ACC112 (cell line): Measurements from ENCODE around the gene ARL5A.

Source experiments
- H2AFZ ChIP-seq: fragments of 200-600 bp; sonication (generic); one replicate; pipeline ENCODE4 v1.6.0; 2017; ENCODE audit warnings: antibody characterized with exemption, low read length; ENCODE audit not compliant: unreplicated experiment
- H3K27ac ChIP-seq: fragments of 200-600 bp; sonication (generic); 2 replicates; pipeline ENCODE4 v1.5.1; 2014; ENCODE audit warnings: low read depth, mild to moderate bottlenecking, antibody characterized with exemption, low read length, moderate library complexity
- H3K27me3 ChIP-seq: fragments of 200-600 bp; sonication (generic); 2 replicates; pipeline ENCODE4 v1.6.1; 2014; ENCODE audit warnings: mild to moderate bottlenecking, antibody characterized with exemption, low read length, moderate library complexity, mixed read lengths; ENCODE audit not compliant: insufficient read depth
- H3K36me3 ChIP-seq: fragments of 200-600 bp; sonication (generic); 2 replicates; pipeline ENCODE4 v1.6.1; 2016; ENCODE audit warnings: mild to moderate bottlenecking, antibody characterized with exemption, low read length, moderate library complexity, mixed read lengths; ENCODE audit not compliant: insufficient read depth
- H3K4me1 ChIP-seq: fragments of 200-600 bp; sonication (generic); one replicate; pipeline ENCODE4 v1.6.1; 2016; ENCODE audit warnings: low read length, mixed read lengths; ENCODE audit not compliant: insufficient read depth, unreplicated experiment, control insufficient read depth
- H3K4me3 ChIP-seq: fragments of 200-600 bp; sonication (generic); 2 replicates; pipeline ENCODE4 v1.5.1; 2014; ENCODE audit warnings: mild to moderate bottlenecking, low read depth, low read length
- H3K79me2 ChIP-seq: fragments of 200-600 bp; sonication (generic); one replicate; pipeline ENCODE4 v1.6.0; 2016; ENCODE audit warnings: low read length; ENCODE audit not compliant: control insufficient read depth, unreplicated experiment, insufficient read depth

ARL5A gene

GRCh38 chr2:151769606-151770005 is 58.6 kb downstream of the ARL5A start:
- no peak overlapping the region for H2AFZ ChIP-seq
- H3K27me3 ChIP-seq, result no peaks in the 10 kb centered on the region
- no peak overlapping the region for H3K27ac ChIP-seq
- no peaks in the 10 kb centered on the region for H3K79me2 ChIP-seq
- H3K4me1 ChIP-seq, result peaks cover 19% of the 10 kb centered on the region
- H3K4me3 ChIP-seq, result no peak overlapping the region
- H3K36me3 ChIP-seq, result no peaks in the 10 kb centered on the region

DNA sequence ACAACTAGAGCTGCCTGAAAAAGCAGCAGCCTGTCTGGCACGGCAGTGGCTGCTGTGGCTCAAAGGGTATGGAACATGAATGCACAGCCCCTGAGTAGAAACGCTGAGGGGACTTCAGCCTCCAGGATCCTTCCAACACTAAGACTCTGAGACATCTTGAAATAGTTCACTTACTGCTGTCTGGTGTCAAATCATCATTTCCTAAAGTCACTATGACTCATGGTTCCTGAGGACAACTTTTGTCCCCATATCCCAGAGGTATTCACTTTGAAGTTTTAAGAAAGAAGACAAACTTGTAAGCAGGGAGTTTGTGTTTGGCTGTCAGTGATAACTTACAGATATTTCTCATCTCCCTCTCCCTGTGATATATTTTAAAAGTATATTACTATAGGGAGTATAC is 60.7 kb downstream of the ARL5A start:
- Histone ChIP-seq H3K36me3 (no peaks in the 10 kb centered on the region), H3K79me2 (no peaks in the 10 kb centered on the region), H3K4me3 (no peak overlapping the region), H2AFZ (no peak overlapping the region), H3K4me1 (peaks cover 14% of the 10 kb centered on the region), H3K27ac (no peak overlapping the region), H3K27me3 (no peaks in the 10 kb centered on the region)

- H3K27me3 ChIP-seq, result no peaks in the 10 kb centered on the region
- H3K27ac ChIP-seq, result no peak overlapping the region
- H3K36me3 ChIP-seq, result no peaks in the 10 kb centered on the region
- H2AFZ ChIP-seq, result no peak overlapping the region
- H3K4me1 ChIP-seq, result peaks cover 14% of the 10 kb centered on the region
- no peak overlapping the region for H3K4me3 ChIP-seq
- no peaks in the 10 kb centered on the region for H3K79me2 ChIP-seq
These were observed 61.6 kb downstream of the ARL5A start for GRCh38 chr2:151766437-151767153.

DNA sequence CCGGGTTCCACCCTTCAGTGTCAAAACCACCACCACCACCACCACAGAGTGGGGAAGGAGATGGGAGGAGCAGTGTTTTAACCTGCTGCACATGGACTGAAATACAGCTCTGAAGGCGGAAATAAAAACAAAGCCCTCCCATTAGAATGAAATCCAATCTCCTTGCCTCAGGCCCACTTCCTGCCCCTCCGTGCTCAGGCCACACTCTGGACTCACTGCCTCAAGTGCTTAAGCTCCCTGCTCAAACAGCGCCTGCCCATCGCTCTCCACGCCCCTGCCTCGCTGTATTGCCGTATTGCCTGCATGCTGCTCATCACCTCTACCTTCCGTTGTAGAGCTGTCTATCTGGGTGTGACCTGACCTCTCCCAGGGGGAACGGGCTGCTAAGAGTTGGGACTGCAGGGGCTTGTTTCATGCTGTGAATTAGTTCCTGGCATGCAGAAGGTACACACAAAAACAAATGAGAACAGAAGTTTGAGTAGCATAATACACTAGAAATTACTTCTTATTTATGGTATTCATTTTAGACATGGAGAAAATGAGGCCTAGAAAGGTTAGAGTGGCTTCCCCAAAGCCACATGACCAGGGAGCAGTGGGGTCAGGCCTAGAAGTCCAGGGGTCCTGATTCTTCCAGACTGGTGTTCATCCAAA is 62.3 kb downstream of the ARL5A start:
- Histone ChIP-seq H3K27ac (no peak overlapping the region), H3K4me1 (peaks cover 14% of the 10 kb centered on the region), H3K79me2 (no peaks in the 10 kb centered on the region), H3K36me3 (no peaks in the 10 kb centered on the region), H3K4me3 (no peak overlapping the region), H3K27me3 (no peaks in the 10 kb centered on the region), H2AFZ (no peak overlapping the region)

DNA sequence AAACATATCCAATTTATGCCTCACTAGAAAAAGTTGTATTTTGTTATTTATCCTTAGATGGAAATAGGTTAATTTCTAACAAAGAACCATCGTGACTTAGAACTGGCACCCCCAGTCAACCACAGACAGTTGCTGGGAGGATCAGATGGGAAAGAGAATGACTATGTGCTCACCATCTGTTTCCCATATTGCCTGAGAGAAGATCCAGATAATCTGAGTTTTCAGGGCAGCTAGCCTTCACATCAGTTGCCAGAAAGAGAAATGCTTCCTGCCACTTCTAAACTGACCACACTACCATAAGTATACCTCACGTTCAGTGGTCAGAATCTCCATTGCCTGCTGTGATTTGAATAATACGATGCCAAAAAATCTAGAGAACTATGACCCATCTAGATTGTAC is 65.5 kb downstream of the ARL5A start:
- Histone ChIP-seq H3K79me2 (no peaks in the 10 kb centered on the region), H3K4me3 (no peak overlapping the region), H2AFZ (no peak overlapping the region), H3K27ac (no peak overlapping the region), H3K36me3 (no peaks in the 10 kb centered on the region), H3K27me3 (no peaks in the 10 kb centered on the region), H3K4me1 (peaks cover 14% of the 10 kb centered on the region)

GRCh38 chr2:151761687-151762086 is 66.5 kb downstream of the ARL5A start:
- Histone ChIP-seq H3K4me1 (peaks cover 5% of the 10 kb centered on the region), H3K27ac (no peak overlapping the region), H3K27me3 (no peaks in the 10 kb centered on the region), H2AFZ (no peak overlapping the region), H3K36me3 (no peaks in the 10 kb centered on the region), H3K4me3 (no peak overlapping the region), H3K79me2 (no peaks in the 10 kb centered on the region)

GRCh38 chr2:151761193-151761592 is 67.0 kb downstream of the ARL5A start:
- no peaks in the 10 kb centered on the region for H3K79me2 ChIP-seq
- no peak overlapping the region for H3K4me3 ChIP-seq
- H3K4me1 ChIP-seq, result peaks cover under 1% of the 10 kb centered on the region
- H2AFZ ChIP-seq, result no peak overlapping the region
- no peaks in the 10 kb centered on the region for H3K27me3 ChIP-seq
- H3K27ac ChIP-seq, result no peak overlapping the region
- H3K36me3 ChIP-seq, result no peaks in the 10 kb centered on the region

GRCh38 chr2:151760139-151760650 is 68.0 kb downstream of the ARL5A start:
- H3K79me2 ChIP-seq, result no peaks in the 10 kb centered on the region
- H3K4me3 ChIP-seq, result no peak overlapping the region
- H3K27me3 ChIP-seq, result no peaks in the 10 kb centered on the region
- H3K27ac ChIP-seq, result no peak overlapping the region
- no peaks in the 10 kb centered on the region for H3K36me3 ChIP-seq
- H2AFZ ChIP-seq, result no peak overlapping the region
- H3K4me1 ChIP-seq, result no peaks in the 10 kb centered on the region

DNA sequence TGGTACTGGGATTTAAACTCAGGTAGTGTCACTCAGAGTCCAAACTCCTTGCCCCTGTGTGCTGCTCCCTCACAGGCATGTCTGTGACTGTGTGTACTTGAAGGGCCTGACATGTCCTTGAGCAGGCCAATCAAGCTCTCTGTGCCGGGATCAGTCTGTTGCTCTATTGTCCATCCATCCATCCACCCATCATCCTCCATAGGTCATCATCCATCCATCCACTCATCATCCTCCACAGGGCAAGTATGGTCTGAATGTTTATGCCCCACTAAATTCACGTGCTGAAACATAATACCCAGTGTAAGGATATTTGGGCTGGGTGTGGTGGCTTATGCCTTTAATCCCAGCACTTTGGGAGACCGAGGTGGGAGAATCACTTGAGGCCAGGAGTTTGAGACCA is 69.5 kb downstream of the ARL5A start:
- no peaks in the 10 kb centered on the region for H3K27me3 ChIP-seq
- no peaks in the 10 kb centered on the region for H3K79me2 ChIP-seq
- no peaks in the 10 kb centered on the region for H3K36me3 ChIP-seq
- no peak overlapping the region for H3K4me3 ChIP-seq
- no peak overlapping the region for H2AFZ ChIP-seq
- no peak overlapping the region for H3K27ac ChIP-seq
- no peaks in the 10 kb centered on the region for H3K4me1 ChIP-seq

- no peak overlapping the region for H2AFZ ChIP-seq
- no peaks in the 10 kb centered on the region for H3K27me3 ChIP-seq
- H3K27ac ChIP-seq, result no peak overlapping the region
- no peak overlapping the region for H3K4me3 ChIP-seq
- no peaks in the 10 kb centered on the region for H3K4me1 ChIP-seq
- no peaks in the 10 kb centered on the region for H3K36me3 ChIP-seq
- no peaks in the 10 kb centered on the region for H3K79me2 ChIP-seq
These were observed 70.4 kb downstream of the ARL5A start for GRCh38 chr2:151757861-151758260.

DNA sequence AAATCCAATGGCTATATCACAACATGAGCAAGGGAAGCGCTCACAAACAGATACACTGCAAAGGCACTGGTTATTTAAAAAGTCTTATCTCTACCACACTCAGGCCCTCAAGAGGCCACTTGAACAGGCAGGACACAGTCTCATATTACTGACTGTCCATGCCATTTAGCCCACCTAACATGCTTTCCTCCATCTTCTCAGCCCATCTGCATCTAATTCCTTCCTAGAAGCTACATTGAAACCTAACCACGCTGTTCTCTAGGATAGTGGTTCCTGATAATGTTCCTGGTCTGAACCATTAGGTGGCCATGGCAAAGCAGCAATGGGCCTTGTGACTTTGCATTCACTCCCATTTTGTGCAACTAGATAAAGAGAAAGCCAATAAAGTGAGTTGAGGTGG is 71.4 kb downstream of the ARL5A start:
- no peaks in the 10 kb centered on the region for H3K79me2 ChIP-seq
- H3K4me3 ChIP-seq, result no peak overlapping the region
- no peaks in the 10 kb centered on the region for H3K27me3 ChIP-seq
- no peak overlapping the region for H2AFZ ChIP-seq
- no peaks in the 10 kb centered on the region for H3K4me1 ChIP-seq
- no peaks in the 10 kb centered on the region for H3K36me3 ChIP-seq
- no peak overlapping the region for H3K27ac ChIP-seq
